ENCODE data around the gene GNGT2.

GNGT2 gene

DNA sequence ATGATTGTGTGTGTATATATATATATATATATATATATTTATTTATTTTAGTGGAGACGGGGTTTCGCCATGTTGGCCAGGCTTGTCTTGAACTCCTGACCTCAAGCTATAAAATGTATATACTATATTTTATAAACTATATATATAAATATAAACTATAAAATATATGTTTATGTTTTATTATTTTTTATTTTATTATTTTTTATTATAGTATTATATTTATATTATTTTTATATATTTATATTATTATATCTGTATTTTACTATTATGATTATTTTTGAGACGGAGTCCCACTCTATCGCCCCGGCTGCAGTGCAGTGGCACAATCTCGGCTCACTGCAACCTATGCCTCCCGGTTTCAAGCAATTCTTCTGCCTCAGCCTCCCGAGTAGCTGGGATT is 30.7 kb upstream of the GNGT2 start (continued):
- TF ChIP-seq, protein P1, sequence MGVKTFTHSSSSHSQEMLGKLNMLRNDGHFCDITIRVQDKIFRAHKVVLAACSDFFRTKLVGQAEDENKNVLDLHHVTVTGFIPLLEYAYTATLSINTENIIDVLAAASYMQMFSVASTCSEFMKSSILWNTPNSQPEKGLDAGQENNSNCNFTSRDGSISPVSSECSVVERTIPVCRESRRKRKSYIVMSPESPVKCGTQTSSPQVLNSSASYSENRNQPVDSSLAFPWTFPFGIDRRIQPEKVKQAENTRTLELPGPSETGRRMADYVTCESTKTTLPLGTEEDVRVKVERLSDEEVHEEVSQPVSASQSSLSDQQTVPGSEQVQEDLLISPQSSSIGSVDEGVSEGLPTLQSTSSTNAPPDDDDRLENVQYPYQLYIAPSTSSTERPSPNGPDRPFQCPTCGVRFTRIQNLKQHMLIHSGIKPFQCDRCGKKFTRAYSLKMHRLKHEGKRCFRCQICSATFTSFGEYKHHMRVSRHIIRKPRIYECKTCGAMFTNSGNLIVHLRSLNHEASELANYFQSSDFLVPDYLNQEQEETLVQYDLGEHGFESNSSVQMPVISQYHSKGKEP (tag by site-specific recombination; IDR thresholded peaks at IDR 0.05) = no peak
- TF ChIP-seq ZBTB8A (tag by site-specific recombination; IDR thresholded peaks at IDR 0.05) = no peak
- TF ChIP-seq ZBTB49 (tag by site-specific recombination; IDR thresholded peaks at IDR 0.05; ENCODE audit: low read depth) = no peak
- TF ChIP-seq HOXC10 (CRISPR knock-in tag; IDR thresholded peaks at IDR 0.05) = no peak
- TF ChIP-seq, protein P2, sequence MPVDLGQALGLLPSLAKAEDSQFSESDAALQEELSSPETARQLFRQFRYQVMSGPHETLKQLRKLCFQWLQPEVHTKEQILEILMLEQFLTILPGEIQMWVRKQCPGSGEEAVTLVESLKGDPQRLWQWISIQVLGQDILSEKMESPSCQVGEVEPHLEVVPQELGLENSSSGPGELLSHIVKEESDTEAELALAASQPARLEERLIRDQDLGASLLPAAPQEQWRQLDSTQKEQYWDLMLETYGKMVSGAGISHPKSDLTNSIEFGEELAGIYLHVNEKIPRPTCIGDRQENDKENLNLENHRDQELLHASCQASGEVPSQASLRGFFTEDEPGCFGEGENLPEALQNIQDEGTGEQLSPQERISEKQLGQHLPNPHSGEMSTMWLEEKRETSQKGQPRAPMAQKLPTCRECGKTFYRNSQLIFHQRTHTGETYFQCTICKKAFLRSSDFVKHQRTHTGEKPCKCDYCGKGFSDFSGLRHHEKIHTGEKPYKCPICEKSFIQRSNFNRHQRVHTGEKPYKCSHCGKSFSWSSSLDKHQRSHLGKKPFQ (tag by site-specific recombination; IDR thresholded peaks at IDR 0.05) = no peak
- TF ChIP-seq ZNF10 (tag by site-specific recombination; IDR thresholded peaks at IDR 0.05) = no peak

DNA sequence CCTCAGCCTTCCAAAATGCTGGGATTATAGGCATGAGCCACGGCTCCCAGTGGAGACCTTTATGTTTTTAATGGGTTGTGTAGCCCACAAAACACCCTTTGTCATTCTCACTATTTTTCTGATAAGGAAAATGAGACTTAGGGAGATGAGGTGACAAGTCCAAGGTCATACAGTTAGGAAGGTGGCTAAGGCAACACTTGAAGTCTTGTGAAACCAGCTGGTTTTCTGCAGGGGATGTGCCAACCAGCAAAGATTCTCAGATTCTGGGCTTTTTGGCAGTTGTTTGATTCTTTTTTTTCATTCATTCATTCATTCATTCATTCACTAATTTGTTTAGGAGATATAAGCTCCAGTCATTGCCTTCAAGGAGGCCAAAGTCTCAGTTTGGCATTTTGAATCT is 30.2 kb upstream of the GNGT2 start:
- TF ChIP-seq ZNF768 (tag by site-specific recombination; IDR thresholded peaks at IDR 0.05) = no peak
- no peak for TF ChIP-seq ZNF621 (tag by site-specific recombination; IDR thresholded peaks at IDR 0.05)
- no peak for TF ChIP-seq SP7 (tag by site-specific recombination; IDR thresholded peaks at IDR 0.05)
- no peak for TF ChIP-seq SP2 (tag by site-specific recombination; IDR thresholded peaks at IDR 0.05)
- no peak for TF ChIP-seq ZNF501 (tag by site-specific recombination; IDR thresholded peaks at IDR 0.05)
- TF ChIP-seq ZNF596 (tag by site-specific recombination; IDR thresholded peaks at IDR 0.05) = no peak
- TF ChIP-seq, protein P3, sequence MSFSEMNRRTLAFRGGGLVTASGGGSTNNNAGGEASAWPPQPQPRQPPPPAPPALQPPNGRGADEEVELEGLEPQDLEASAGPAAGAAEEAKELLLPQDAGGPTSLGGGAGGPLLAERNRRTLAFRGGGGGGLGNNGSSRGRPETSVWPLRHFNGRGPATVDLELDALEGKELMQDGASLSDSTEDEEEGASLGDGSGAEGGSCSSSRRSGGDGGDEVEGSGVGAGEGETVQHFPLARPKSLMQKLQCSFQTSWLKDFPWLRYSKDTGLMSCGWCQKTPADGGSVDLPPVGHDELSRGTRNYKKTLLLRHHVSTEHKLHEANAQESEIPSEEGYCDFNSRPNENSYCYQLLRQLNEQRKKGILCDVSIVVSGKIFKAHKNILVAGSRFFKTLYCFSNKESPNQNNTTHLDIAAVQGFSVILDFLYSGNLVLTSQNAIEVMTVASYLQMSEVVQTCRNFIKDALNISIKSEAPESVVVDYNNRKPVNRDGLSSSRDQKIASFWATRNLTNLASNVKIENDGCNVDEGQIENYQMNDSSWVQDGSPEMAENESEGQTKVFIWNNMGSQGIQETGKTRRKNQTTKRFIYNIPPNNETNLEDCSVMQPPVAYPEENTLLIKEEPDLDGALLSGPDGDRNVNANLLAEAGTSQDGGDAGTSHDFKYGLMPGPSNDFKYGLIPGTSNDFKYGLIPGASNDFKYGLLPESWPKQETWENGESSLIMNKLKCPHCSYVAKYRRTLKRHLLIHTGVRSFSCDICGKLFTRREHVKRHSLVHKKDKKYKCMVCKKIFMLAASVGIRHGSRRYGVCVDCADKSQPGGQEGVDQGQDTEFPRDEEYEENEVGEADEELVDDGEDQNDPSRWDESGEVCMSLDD (tag by site-specific recombination; IDR thresholded peaks at IDR 0.05) = no peak
- TF ChIP-seq TCF7L2 (IDR thresholded peaks at IDR 0.05; ENCODE audit: borderline replicate concordance, low read depth, low read length) = no peak
- no peak for TF ChIP-seq PRDM2 (tag by site-specific recombination; IDR thresholded peaks at IDR 0.05; ENCODE audit: borderline replicate concordance)
- no peak overlapping the region for H3K27ac ChIP-seq (ENCODE audit: extremely low read depth, low read depth, low read length)
- no peaks in the 10 kb centered on the region for H3K4me1 ChIP-seq (ENCODE audit: control insufficient read depth, insufficient read depth, low read length)
- H3K9me3 ChIP-seq (ENCODE audit: control insufficient read depth, insufficient read depth, low read depth, low read length) = no peaks in the 10 kb centered on the region
- no peaks in the 10 kb centered on the region for H3K36me3 ChIP-seq (ENCODE audit: control insufficient read depth in 2 of 2, insufficient read depth in 1 of 2, low read length in 2 of 2)
- POLR2A ChIA-PET = no interaction called here
- CTCF ChIA-PET = interaction anchor here (0.7 to 4.5 kb wide), 5 partner anchors 13 to 316 kb away, joined by 3 to 33 read pairs (median 5); no protein-coding TSS in a partner anchor
- H3K4me3 ChIP-seq (ENCODE audit: low read depth, low read length) = no peak overlapping the region

Measured in HEK293 (cell line).